ENCODE data around the gene INAFM2.

- TF ChIP-seq CTCF (IDR thresholded peaks at IDR 0.05) (no peak), POLR2A (IDR thresholded peaks at IDR 0.05) (no peak)
These were observed 46.0 kb downstream of the INAFM2 start for GRCh38 chr15:40369474-40369869.

All from heart left ventricle (tissue), 13 donors.